HFFc6 (cell line): ENCODE data around the gene WDPCP. TPM values are rescaled to one million over a fixed set of nuclear protein-coding genes. Genes with fewer than 3 reads are reported as not detected.
"Not testable (repeated sequence)": the region's sequence is repeated elsewhere in the genome, so short reads cannot be mapped to it uniquely, and the experiment has no call there.

Source experiments
- DNase-seq: peaks from one replicate; pipeline ENCODE4 v3.0.0-alpha.2; 2018
- H3K27ac Mint-ChIP-seq: 2 replicates; pipeline ENCODE4 v1.8.0; 2020; ENCODE audit warnings: mild to moderate bottlenecking, mixed read lengths
- H3K27me3 Mint-ChIP-seq: 2 replicates; pipeline ENCODE4 v1.8.0; 2021; ENCODE audit warnings: mild to moderate bottlenecking, moderate library complexity, mixed read lengths; ENCODE audit not compliant: insufficient read depth
- H3K36me3 Mint-ChIP-seq: 2 replicates; pipeline ENCODE4 v1.8.0; 2021; ENCODE audit warnings: low read depth, mixed read lengths
- H3K4me1 Mint-ChIP-seq: 2 replicates; pipeline ENCODE4 v1.8.0; 2020; ENCODE audit warnings: low read depth, mixed read lengths
- H3K4me3 Mint-ChIP-seq: 2 replicates; pipeline ENCODE4 v1.8.0; 2020; ENCODE audit warnings: mild to moderate bottlenecking, moderate library complexity, mixed read lengths
- H3K9me3 Mint-ChIP-seq: 2 replicates; pipeline ENCODE4 v1.8.0; 2020; ENCODE audit warnings: mild to moderate bottlenecking, mixed read lengths
- CTCF ChIP-seq: fragments of 200-600 bp; sonication (generic); IDR thresholded peaks from 2 replicates; pipeline ENCODE4 v1.5.0; 2021; ENCODE audit warnings: antibody characterized with exemption, mild to moderate bottlenecking
- total RNA-seq, 6 experiments: library from RNA; stranded (reverse); fragmentation: NEBNext Ultra II Directional; extraction: Animal tissue kit (Norgen Biotek cat#: 25700); gene quantifications; 2 replicates in 1 of 6; 3 replicates in 5 of 6; pipeline ENCODE4 v1.2.3, GENCODE V29; 2021

Gene WDPCP
- total RNA-seq, 6 experiments from 2014 or later = 3.0 to 5.9 (median 4.6) TPM

- Mint-ChIP-seq H3K36me3 (no peaks in the 10 kb centered on the region), H3K27me3 (no peaks in the 10 kb centered on the region), H3K4me1 (peaks cover 9% of the 10 kb centered on the region; the same call in 1 of the 2 replicates), H3K4me3 (no peak overlapping the region), H3K27ac (no peak overlapping the region), H3K9me3 (no peaks in the 10 kb centered on the region)
- no peak for DNase-seq
- no peak for TF ChIP-seq CTCF
Observed at GRCh38 chr2:63576546-63576945, 11.7 kb downstream of the WDPCP start.

GRCh38 chr2:63573726-63574345 is 14.4 kb downstream of the WDPCP start:
- H3K36me3 Mint-ChIP-seq, H3K27me3 Mint-ChIP-seq, H3K4me1 Mint-ChIP-seq, H3K27ac Mint-ChIP-seq, H3K9me3 Mint-ChIP-seq, H3K4me3 Mint-ChIP-seq, DNase-seq: not testable (repeated sequence)

- H3K27me3 Mint-ChIP-seq, H3K27ac Mint-ChIP-seq, H3K4me3 Mint-ChIP-seq, H3K4me1 Mint-ChIP-seq, H3K9me3 Mint-ChIP-seq, H3K36me3 Mint-ChIP-seq, DNase-seq: not testable (repeated sequence)
Observed at GRCh38 chr2:63573026-63573425, 15.3 kb downstream of the WDPCP start.

- Mint-ChIP-seq H3K27ac (no peak overlapping the region), H3K4me1 (no peaks in the 10 kb centered on the region), H3K36me3 (peaks cover 7% of the 10 kb centered on the region), H3K9me3 (peaks cover 19% of the 10 kb centered on the region), H3K4me3 (no peak overlapping the region), H3K27me3 (no peaks in the 10 kb centered on the region)
- no peak for TF ChIP-seq CTCF
- no peak for DNase-seq
Observed at GRCh38 chr2:63572001-63572400, 16.3 kb downstream of the WDPCP start.

- no peak for TF ChIP-seq CTCF
- Mint-ChIP-seq H3K9me3 (peaks cover 19% of the 10 kb centered on the region), H3K4me3 (no peak overlapping the region), H3K27ac (no peak overlapping the region), H3K27me3 (no peaks in the 10 kb centered on the region), H3K4me1 (no peaks in the 10 kb centered on the region), H3K36me3 (peaks cover 7% of the 10 kb centered on the region)
- no peak for DNase-seq
Observed at GRCh38 chr2:63571291-63571690, 17.0 kb downstream of the WDPCP start.

GRCh38 chr2:63569740-63570139 is 18.5 kb downstream of the WDPCP start:
- Mint-ChIP-seq H3K36me3 (peaks cover 7% of the 10 kb centered on the region), H3K27me3 (peaks cover 1% of the 10 kb centered on the region; the same call in 1 of the 2 replicates), H3K4me1 (no peaks in the 10 kb centered on the region), H3K9me3 (peaks cover 19% of the 10 kb centered on the region), H3K4me3 (no peak overlapping the region), H3K27ac (no peak overlapping the region)
- no peak for DNase-seq
- no peak for TF ChIP-seq CTCF
